GM23248 (cell line): ENCODE measurements around the gene SCN3A.

Experiments used
- EZH2 ChIP-seq: fragments of 200-600 bp; sonication (generic); IDR thresholded peaks from 2 replicates; pipeline ENCODE4 v1.6.1; 2018; ENCODE audit warnings: antibody characterized with exemption, mild to moderate bottlenecking; ENCODE audit not compliant: insufficient read depth, poor library complexity, severe bottlenecking
- EZH2phosphoT487 ChIP-seq: fragments of 200-600 bp; sonication (generic); IDR thresholded peaks from 2 replicates; pipeline ENCODE4 v1.6.1; 2018; ENCODE audit warnings: antibody characterized with exemption, moderate library complexity, mild to moderate bottlenecking, low read depth; ENCODE audit not compliant: insufficient read depth

GRCh38 chr2:165176780-165177179 is 27.1 kb downstream of the SCN3A start:
- TF ChIP-seq EZH2phosphoT487 (no peak), EZH2 (no peak)
